ENCODE measurements around the gene GCNT3.
"Not testable (repeated sequence)": the region's sequence is repeated elsewhere in the genome, so short reads cannot be mapped to it uniquely, and the experiment has no call there.

Gene GCNT3

DNA sequence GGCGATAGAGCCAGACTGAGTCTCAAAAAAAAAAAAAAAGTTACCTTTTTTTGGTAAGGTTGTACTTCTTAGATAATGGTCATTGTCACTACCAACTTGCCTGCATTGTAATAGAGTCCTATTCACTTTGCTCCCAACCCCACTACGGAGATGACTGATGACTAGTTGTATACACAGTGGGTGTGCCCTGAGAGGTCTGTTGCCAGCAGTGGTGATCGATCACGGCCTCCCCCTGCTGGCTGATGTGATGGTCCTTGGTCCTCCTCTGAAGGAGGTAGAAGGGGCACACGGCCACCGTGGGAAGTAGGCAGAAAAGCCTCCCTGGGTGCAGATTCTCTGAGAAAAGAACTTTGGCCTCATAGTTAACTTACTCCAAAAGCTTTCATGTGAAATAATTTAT is 10.7 kb downstream of the GCNT3 start:
- no peaks in the 10 kb centered on the region for H3K79me2 ChIP-seq
- H3K4me3 ChIP-seq (ENCODE audit: low read depth, low read length), result no peak overlapping the region
- H2AFZ ChIP-seq, result no peak overlapping the region
- H3K27me3 ChIP-seq (ENCODE audit: control insufficient read depth, insufficient read depth, low read length), result no peaks in the 10 kb centered on the region
- no peak overlapping the region for H3K9ac ChIP-seq
- H3K27ac ChIP-seq, result no peak overlapping the region
- TF ChIP-seq, protein P1, sequence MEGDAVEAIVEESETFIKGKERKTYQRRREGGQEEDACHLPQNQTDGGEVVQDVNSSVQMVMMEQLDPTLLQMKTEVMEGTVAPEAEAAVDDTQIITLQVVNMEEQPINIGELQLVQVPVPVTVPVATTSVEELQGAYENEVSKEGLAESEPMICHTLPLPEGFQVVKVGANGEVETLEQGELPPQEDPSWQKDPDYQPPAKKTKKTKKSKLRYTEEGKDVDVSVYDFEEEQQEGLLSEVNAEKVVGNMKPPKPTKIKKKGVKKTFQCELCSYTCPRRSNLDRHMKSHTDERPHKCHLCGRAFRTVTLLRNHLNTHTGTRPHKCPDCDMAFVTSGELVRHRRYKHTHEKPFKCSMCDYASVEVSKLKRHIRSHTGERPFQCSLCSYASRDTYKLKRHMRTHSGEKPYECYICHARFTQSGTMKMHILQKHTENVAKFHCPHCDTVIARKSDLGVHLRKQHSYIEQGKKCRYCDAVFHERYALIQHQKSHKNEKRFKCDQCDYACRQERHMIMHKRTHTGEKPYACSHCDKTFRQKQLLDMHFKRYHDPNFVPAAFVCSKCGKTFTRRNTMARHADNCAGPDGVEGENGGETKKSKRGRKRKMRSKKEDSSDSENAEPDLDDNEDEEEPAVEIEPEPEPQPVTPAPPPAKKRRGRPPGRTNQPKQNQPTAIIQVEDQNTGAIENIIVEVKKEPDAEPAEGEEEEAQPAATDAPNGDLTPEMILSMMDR (IDR thresholded peaks at IDR 0.05), result no peak
- H3K4me2 ChIP-seq (ENCODE audit: low read length), result no peak overlapping the region
- H3K9me3 ChIP-seq (ENCODE audit: control insufficient read depth, low read length), result no peaks in the 10 kb centered on the region
- no peaks in the 10 kb centered on the region for H3K36me3 ChIP-seq (ENCODE audit: control insufficient read depth, insufficient read depth, low read length)
- H3K4me1 ChIP-seq, result no peaks in the 10 kb centered on the region

DNA sequence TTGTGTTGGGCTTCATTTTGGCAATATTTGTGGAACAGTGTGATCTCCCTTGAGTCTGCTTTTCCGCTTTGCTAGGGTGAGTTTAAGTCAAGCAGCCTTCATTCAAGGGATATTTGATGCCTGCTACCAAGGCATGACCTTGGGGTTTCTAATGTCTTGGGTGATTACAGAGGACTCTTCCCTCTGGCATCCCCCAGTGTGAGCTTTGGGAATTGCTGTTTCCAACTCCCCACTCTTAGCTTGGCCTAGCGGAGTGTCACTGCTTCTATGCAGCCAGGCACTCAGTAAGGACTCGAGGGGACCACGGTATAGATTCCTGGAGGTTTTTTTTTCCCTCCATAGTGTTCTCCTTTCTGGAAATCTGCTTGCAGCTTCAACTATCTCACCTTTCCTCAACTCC is 21.1 kb downstream of the GCNT3 start:
- Histone ChIP-seq H3K4me3 (ENCODE audit: low read depth, low read length) (no peak overlapping the region), H3K36me3 (ENCODE audit: control insufficient read depth, insufficient read depth, low read length) (no peaks in the 10 kb centered on the region), H3K4me1 (no peaks in the 10 kb centered on the region), H3K9ac (no peak overlapping the region), H3K4me2 (ENCODE audit: low read length) (no peak overlapping the region), H3K27me3 (ENCODE audit: control insufficient read depth, insufficient read depth, low read length) (no peaks in the 10 kb centered on the region), H3K79me2 (no peaks in the 10 kb centered on the region), H3K9me3 (ENCODE audit: control insufficient read depth, low read length) (no peaks in the 10 kb centered on the region), H2AFZ (no peak overlapping the region), H3K27ac (no peak overlapping the region)
- TF ChIP-seq, protein P1 (IDR thresholded peaks at IDR 0.05), result no peak

DNA sequence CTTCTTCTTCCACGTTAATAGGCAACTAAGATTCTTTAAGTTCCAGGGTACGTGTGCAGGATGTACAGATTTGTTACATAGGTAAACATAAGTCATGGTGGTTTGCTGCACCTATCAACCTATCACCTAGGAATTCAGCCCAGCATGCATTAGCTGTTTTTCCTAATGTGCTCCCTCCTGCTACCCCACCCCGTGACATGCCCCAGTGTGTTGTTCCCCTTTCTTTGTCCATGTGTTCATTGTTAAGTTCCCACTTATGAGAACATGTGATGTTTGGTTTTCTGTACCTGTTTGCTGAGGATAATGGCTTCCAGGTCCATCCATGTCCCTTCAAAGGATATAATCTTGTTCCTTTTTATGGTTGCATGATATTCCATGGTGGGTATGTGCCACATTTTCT is 24.6 kb downstream of the GCNT3 start:
- Histone ChIP-seq H3K36me3 (ENCODE audit: control insufficient read depth, insufficient read depth, low read length) (no peaks in the 10 kb centered on the region), H2AFZ (no peak overlapping the region), H3K9me3 (ENCODE audit: control insufficient read depth, low read length) (no peaks in the 10 kb centered on the region), H3K27me3 (ENCODE audit: control insufficient read depth, insufficient read depth, low read length) (no peaks in the 10 kb centered on the region), H3K4me1 (no peaks in the 10 kb centered on the region), H3K27ac (no peak overlapping the region), H3K9ac (no peak overlapping the region), H3K4me3 (ENCODE audit: low read depth, low read length) (no peak overlapping the region), H3K4me2 (ENCODE audit: low read length) (no peak overlapping the region), H3K79me2 (no peaks in the 10 kb centered on the region)
- TF ChIP-seq, protein P1 (IDR thresholded peaks at IDR 0.05), result no peak

DNA sequence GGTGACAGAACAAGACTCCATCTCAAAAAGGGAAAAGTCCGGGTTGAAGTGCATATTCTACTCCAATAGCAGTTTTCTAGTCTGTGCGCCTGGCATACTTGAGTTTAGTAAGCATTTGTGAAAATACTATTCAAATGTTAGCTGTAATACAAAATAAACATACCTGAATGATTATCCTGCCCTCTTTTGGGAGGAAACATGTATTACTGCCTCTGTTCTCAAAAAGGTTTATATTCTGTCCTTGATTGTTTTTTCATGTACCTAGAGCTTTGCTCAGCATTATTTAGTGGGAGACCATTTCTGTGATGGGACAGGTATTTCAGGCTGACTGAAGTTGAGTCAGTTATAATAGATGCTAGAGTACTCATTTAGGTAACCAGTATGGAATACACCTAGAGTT is 25.9 kb downstream of the GCNT3 start:
- H3K36me3 ChIP-seq (ENCODE audit: control insufficient read depth, insufficient read depth, low read length); H3K27me3 ChIP-seq (ENCODE audit: control insufficient read depth, insufficient read depth, low read length); H3K4me1 ChIP-seq: not testable (repeated sequence)

DNA sequence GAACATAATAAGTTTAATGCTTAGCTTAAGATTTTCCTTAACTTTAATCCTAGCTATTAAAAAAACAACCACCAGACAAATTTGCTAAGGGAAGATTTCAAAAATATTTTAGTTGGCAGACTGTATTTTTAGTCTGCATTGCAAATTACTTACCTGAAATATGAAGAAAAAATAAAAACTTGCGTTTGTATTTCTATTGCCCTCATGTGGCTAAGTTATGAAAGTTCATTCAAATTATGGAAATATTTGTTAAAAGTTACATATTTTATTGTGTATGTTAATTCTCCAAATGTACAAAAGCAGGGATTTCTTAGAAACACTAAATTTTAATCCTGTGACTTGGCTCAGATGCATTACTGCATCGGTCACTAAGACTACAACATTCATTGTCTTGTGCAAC is 30.8 kb downstream of the GCNT3 start:
- no peak overlapping the region for H3K27ac ChIP-seq
- no peaks in the 10 kb centered on the region for H3K79me2 ChIP-seq
- H3K9me3 ChIP-seq (ENCODE audit: control insufficient read depth, low read length), result no peaks in the 10 kb centered on the region
- no peaks in the 10 kb centered on the region for H3K4me1 ChIP-seq
- TF ChIP-seq, protein P1 (IDR thresholded peaks at IDR 0.05), result no peak
- no peak overlapping the region for H2AFZ ChIP-seq
- H3K9ac ChIP-seq, result no peak overlapping the region
- no peak overlapping the region for H3K4me2 ChIP-seq (ENCODE audit: low read length)
- H3K4me3 ChIP-seq (ENCODE audit: low read depth, low read length), result no peak overlapping the region
- no peaks in the 10 kb centered on the region for H3K36me3 ChIP-seq (ENCODE audit: control insufficient read depth, insufficient read depth, low read length)
- H3K27me3 ChIP-seq (ENCODE audit: control insufficient read depth, insufficient read depth, low read length), result no peaks in the 10 kb centered on the region

More for the DNA sequence above, 25.9 kb downstream of the GCNT3 start:
- not testable (repeated sequence) for H3K9me3 ChIP-seq (ENCODE audit: control insufficient read depth, low read length); H3K79me2 ChIP-seq; H3K4me2 ChIP-seq (ENCODE audit: low read length); H2AFZ ChIP-seq; H3K27ac ChIP-seq; H3K4me3 ChIP-seq (ENCODE audit: low read depth, low read length); H3K9ac ChIP-seq

All from parathyroid adenoma (tissue), 2 donors.